NOMO-1 treated with DMSO at 0.1 percent for 48 hours (cell line): ENCODE data around the gene VASP.

Experiments
- DNase-seq: peaks from one replicate; lab custom pipeline; 2025; ENCODE audit not compliant: unreplicated experiment; lab: John Stamatoyannopoulos, UW

Gene VASP

DNA sequence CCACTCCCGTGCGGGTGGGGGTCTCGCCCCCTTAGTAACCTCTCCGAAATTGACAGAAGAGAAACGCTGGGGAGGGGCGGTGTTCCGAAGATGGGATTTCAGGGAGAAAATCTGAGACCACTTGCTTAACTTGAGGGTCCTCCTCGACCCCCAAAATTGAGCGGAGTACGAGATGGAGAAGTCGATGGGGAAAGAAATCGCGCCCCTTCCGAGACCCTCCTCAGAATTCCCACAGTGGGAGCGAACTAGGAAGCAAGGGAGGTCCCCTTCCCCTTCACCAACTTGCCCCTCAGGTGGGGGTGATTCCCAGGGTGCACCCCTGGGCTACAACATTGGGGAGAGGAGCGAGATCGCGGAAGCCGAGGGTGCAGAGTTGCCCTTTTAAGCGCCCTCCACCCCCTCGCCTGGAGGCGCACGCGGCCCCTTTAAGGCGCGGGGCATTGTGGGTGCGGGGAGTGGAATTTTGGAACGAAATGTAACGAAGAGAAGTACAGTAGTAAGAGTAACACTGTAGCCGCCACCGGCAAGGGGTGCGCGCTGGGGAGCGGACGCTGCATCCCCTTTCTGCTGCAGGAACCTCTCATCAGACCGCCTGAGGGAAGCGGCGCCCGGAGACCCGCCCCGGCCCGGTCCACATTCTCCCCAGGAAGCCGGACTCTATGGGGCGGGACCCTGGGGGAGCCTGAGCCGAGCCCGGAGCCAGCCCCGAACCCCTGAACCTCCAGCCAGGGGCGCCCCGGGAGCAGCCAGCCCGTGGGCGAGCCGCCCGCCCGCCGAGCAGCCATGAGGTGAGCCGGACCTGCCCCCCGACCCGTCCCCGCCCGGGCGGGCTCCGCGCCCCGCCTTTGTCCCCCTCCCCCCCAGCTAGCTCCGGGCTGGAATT lies at the start of gene VASP:
Gene VASP, plus strand, starts transcription at position 491 of the 883 bp plus-strand sequence. Its CDS starts 293 bp downstream, at position 784.
- DNase-seq, result peak; percentile 92

- no peak for DNase-seq
Measured at GRCh38 chr19:45457776-45458175, 49.5 kb upstream of the VASP start.

DNA sequence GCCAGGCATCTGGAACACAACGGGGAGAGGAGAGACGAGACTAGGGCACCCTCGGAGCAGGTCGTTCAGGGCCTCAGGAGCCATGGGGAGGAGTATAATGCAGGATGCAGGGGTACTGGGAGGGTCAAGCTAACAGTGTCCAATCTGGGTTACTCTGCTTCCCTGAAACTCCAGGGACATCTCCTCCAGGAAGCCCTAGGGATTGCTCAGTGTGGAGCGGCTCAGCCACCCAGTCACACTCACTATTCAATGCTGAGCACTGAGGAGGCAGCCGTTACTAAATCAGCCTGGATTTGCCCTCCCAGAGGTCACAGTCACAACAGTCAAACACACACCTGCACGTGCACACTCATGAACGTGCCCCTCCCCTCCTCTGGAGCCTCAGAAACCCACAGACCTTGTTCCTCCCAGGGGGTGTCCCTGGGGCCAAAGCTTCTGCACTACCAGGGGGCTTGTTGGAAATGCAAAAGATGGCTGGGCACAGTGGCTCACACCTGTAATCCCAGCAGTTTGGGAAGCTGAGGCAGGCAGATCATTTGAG lies 46.4 kb upstream of the VASP start:
- DNase-seq, result no peak

DNA sequence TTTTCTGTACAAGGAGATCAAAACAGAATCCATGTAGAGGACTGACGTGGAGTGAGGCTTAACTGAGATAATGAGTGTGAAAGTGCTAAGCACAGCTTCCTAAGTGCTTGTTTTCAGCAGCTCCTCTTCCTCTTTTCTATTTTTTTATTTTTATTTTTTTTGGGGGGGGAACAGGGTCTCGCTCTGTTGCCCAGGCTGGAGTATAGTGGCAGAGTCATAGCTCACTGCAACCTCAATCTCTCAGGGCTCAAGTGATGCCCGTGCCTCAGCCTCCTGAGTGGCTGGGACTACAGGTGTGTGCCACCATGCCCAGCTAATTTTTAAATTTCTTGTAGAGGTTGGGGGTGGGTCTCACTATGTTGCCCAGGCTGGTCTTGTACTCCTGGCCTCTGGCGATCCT lies 45.1 kb upstream of the VASP start:
- peak; percentile 17 for DNase-seq

DNA sequence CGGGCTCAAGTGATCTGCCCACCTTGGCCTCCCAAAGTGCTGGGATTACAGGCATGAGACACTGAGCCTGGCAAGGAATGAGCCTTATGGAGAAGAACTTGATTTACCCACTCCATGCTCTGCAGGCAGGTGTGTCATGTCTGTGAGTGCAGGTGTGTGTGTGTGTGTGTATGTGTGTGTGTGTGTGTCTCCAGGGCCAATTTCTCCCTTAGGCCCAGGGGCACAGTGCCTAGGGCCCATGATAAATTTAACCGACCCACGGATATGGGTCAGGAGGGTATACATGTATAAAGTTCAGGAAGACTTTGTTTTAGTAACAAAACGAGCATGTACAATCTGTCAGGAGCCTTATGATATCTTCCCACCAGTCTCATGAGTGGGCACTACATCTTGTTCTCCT lies 44.0 kb upstream of the VASP start:
- DNase-seq, result no peak

DNA sequence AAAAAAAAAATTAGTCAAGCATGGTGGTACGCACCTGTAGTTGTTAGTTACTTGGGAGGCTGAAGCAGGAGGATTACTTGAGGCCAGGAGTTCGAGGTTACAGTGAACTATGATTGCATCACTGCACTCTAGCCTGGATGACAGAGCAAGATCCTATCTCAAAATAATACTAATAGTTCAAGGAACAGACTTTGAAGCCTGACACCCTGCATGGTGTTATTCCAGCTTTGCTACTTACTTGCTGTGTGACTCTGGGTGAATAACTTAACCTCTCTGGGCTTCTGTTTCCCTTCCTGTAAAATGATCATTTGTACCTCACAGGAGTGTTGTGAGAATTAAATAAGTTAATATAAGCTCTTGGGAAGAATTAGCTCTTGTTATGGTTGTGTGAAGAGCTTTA lies 43.0 kb upstream of the VASP start:
- no peak for DNase-seq

- no peak for DNase-seq
Measured at GRCh38 chr19:45464852-45465441, 42.3 kb upstream of the VASP start.

- DNase-seq, result no peak
Measured at GRCh38 chr19:45467115-45467455, 40.2 kb upstream of the VASP start.

DNA sequence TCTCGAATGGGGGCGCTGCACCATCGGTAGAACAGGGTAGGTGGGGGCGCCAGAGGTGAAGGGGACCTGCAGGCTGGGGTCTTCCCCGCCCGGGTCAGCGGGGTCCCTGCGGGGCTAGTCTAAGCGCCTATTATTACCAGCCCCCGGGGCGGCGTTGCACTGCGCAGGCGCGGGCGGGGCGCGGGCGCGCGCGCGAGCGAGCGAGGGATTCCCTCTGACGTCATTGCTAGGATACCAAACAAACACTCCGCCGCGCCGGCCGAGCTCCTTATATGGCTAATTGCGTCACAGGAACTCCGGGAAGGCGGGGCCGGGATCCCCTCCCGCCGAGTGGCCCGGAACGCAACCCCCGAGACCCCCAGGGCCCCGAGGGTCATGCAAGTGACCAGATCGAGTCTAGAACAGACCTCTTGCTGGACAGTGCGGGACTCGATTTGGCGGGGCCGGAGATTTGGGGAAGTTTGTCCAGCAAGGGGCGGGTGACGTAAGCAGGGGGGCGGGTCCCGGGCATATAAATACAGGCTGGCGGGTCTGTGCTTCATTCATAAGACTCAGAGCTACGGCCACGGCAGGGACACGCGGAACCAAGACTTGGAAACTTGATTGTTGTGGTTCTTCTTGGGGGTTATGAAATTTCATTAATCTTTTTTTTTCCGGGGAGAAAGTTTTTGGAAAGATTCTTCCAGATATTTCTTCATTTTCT lies 39.7 kb upstream of the VASP start, which contains the start of gene FOSB:
Gene FOSB, plus strand, starts transcription at position 541 of the 703 bp plus-strand sequence. CDS start 591 bp downstream, outside the sequence.
- DNase-seq, result peak; percentile 88

DNA sequence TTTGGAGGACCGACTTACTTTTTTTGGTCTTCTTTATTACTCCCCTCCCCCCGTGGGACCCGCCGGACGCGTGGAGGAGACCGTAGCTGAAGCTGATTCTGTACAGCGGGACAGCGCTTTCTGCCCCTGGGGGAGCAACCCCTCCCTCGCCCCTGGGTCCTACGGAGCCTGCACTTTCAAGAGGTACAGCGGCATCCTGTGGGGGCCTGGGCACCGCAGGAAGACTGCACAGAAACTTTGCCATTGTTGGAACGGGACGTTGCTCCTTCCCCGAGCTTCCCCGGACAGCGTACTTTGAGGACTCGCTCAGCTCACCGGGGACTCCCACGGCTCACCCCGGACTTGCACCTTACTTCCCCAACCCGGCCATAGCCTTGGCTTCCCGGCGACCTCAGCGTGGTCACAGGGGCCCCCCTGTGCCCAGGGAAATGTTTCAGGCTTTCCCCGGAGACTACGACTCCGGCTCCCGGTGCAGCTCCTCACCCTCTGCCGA lies 39.1 kb upstream of the VASP start:
- DNase-seq, result peak; percentile 25

DNA sequence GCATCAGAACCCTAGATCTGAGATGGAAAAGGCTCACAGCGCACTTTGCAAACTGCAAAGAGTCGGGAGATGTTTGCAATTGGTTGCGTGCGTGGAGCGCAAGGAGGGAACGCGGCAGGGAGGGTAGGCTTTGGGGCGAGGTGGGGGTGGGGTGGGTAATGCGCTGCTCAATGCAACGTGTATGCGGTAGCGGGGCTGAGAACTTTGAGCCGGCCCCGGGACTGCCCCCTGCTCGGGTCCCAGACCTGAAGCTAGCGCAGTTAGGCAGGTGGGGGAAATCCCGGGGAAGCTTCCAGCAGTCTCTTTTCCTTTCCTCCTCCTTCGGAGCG lies 38.5 kb upstream of the VASP start:
- no peak for DNase-seq

GRCh38 chr19:45469132-45469944 lies 37.9 kb upstream of the VASP start:
- peak; percentile 96 for DNase-seq

DNA sequence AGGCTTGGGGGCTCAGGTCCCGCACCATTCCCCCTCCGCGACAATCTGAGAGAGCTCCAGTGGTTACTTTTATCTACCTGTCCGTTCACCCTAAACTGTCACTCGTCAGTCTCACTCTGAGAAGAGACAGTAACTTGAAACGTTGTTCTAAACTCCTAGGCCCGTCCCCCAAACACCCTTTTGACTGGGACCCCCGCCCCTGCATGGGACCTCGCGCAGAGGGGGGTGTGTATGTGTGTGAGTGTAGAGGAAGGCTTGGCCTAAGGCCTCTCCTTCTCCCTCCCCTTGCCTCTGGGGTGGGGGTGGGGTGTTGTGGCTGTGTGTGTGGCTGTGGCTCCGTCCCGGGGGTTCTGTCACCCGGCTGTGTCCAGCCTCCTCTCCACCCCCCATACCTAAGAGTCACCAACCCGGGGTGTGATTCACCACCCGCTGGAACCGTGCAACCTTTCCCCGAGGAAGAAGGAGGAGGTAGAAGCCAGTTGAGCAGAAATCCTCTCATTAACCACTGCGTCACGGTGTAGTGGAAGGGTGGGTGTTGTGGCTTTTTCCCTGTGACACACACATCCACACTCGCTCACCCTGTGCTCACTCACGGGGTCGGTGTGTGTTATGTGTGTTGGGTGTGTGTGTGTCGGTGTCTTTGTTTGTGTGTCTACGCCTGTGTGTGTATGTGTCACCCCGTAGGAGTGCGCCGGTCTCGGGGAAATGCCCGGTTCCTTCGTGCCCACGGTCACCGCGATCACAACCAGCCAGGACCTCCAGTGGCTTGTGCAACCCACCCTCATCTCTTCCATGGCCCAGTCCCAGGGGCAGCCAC lies 37.1 kb upstream of the VASP start:
- no peak for DNase-seq

DNA sequence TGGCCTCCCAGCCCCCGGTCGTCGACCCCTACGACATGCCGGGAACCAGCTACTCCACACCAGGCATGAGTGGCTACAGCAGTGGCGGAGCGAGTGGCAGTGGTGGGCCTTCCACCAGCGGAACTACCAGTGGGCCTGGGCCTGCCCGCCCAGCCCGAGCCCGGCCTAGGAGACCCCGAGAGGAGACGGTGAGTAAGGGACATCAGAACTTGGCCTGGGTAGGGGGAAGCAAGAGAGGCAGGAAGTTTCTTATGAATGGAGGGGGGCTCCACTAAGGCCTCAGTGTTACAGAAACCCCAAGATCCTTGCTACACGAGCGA lies 36.6 kb upstream of the VASP start:
- no peak for DNase-seq

GRCh38 chr19:45471111-45471930 lies 36.0 kb upstream of the VASP start:
- DNase-seq, result no peak

DNA sequence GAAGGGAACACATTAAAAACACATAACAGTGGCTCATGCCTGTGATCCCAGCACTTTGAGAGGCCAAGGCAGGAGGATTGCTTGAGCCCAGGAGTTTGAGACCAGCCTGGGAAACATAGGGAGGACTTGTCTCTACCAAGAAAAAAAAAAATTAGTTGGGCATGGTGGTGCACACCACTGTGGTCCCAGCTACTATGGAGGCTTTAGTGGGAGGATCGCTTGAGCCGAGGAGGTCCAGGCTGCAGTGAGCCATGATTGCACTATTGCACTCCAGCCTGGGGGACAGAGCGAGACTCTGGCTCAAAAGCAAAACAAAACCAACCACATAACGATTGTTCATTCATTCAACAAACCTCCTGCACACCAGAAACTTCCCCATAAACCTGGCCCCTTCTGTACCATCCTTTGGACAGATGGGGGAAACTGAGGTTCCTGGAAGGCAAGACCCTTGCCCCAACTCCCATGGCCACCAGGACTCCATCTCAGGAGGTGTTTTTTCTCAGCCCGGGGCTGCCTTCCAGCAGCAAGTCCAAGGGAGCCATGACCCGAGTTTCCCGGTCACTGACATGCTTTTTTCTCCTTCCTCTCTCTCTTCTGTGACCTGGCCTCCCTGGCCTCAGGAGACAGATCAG lies 35.2 kb upstream of the VASP start:
- no peak for DNase-seq

- DNase-seq, result no peak
Measured at GRCh38 chr19:45472563-45473366, 34.5 kb upstream of the VASP start.

DNA sequence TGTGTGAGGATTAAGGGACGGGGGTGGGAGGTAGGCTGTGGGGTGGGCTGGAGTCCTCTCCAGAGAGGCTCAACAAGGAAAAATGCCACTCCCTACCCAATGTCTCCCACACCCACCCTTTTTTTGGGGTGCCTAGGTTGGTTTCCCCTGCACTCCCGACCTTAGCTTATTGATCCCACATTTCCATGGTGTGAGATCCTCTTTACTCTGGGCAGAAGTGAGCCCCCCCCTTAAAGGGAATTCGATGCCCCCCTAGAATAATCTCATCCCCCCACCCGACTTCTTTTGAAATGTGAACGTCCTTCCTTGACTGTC lies 34.0 kb upstream of the VASP start:
- DNase-seq, result no peak
